Vagina (tissue), 2 donors: ENCODE results near the gene SNUPN. TPM values are rescaled to one million over a fixed set of nuclear protein-coding genes. Genes with fewer than 3 reads are reported as not detected.

Experiments
- DNase-seq, 2 donors: peaks; one replicate each; pipeline ENCODE4 v3.0.0-alpha.2; 2017; ENCODE audit errors: extremely low spot score in 2 of 2
- H3K27ac ChIP-seq: fragments of 200-600 bp; sonication (generic); one replicate; pipeline ENCODE4 v1.5.1; 2019
- H3K27me3 ChIP-seq: fragments of 200-600 bp; sonication (generic); one replicate; pipeline ENCODE4 v1.5.1; 2019
- H3K36me3 ChIP-seq, 2 donors: fragments of 200-600 bp; sonication (generic); one replicate each; pipeline ENCODE4 v1.5.1; 2017 to 2019
- H3K4me1 ChIP-seq: fragments of 200-600 bp; sonication (generic); one replicate; pipeline ENCODE4 v1.5.1; 2019
- H3K4me3 ChIP-seq, 2 donors: fragments of 200-600 bp; sonication (generic); 1 replicate in 1 of 2; 2 replicates in 1 of 2; pipeline ENCODE4 v1.5.1; 2016 to 2019
- H3K9me3 ChIP-seq: fragments of 200-600 bp; sonication (generic); one replicate; pipeline ENCODE4 v1.5.1; 2019
- CTCF ChIP-seq, 3 experiments: fragments of 450-650 bp in 2 of 3; fragments of 200-600 bp in 1 of 3; sonication (generic) in 1 of 3; IDR thresholded peaks; one replicate each; pipeline ENCODE4 v1.5.1; 2017 to 2019; ENCODE audit warnings: antibody characterized with exemption in 3 of 3, mild to moderate bottlenecking in 2 of 3, moderate library complexity in 2 of 3
- POLR2A ChIP-seq, 2 donors: fragments of 450-650 bp; IDR thresholded peaks; one replicate each; pipeline ENCODE4 v1.6.1; 2017; ENCODE audit warnings: antibody characterized with exemption in 2 of 2, mild to moderate bottlenecking in 2 of 2, moderate library complexity in 2 of 2
- POLR2AphosphoS5 ChIP-seq, 2 donors: sonication (generic); formaldehyde crosslinking; IDR thresholded peaks; one replicate each; pipeline ENCODE4 v1.9.0; 2017; ENCODE audit warnings: antibody characterized with exemption in 2 of 2, mild to moderate bottlenecking in 2 of 2, low read depth in 1 of 2; ENCODE audit not compliant: insufficient read depth in 1 of 2
- intact Hi-C: fragments of 100-400 bp; cut with DNase I; formaldehyde crosslinking; loops from one replicate; pipeline ENCODE4 v1.15.1; 2023
- total RNA-seq: library from RNA; depleted of rRNA; stranded (reverse); fragments of >200 nt; gene quantifications from one replicate; pipeline ENCODE4 v1.2.3, GENCODE V29; 2016

Gene SNUPN
- total RNA-seq, 1 donor from 2014 or later: 21.9 TPM

GRCh38 chr15:75553659-75554058 lies 71.9 kb downstream of the SNUPN start:
- H3K27me3 ChIP-seq: no peaks in the 10 kb centered on the region
- DNase-seq: no peak
- no peak overlapping the region for H3K4me3 ChIP-seq
- intact Hi-C loops: no loop called here
- H3K9me3 ChIP-seq: no peaks in the 10 kb centered on the region
- peaks cover 24% of the 10 kb centered on the region for H3K4me1 ChIP-seq
- TF ChIP-seq POLR2A (IDR thresholded peaks at IDR 0.05): no peak
- TF ChIP-seq POLR2AphosphoS5 (IDR thresholded peaks at IDR 0.05; ENCODE audit: insufficient read depth in 1 of 2, low read depth in 1 of 2): no peak
- H3K36me3 ChIP-seq: no peaks in the 10 kb centered on the region
- no peak overlapping the region for H3K27ac ChIP-seq

- Histone ChIP-seq H3K36me3 (no peaks in the 10 kb centered on the region), H3K9me3 (no peaks in the 10 kb centered on the region), H3K4me3 (no peak overlapping the region), H3K27me3 (no peaks in the 10 kb centered on the region), H3K27ac (no peak overlapping the region), H3K4me1 (peaks cover 24% of the 10 kb centered on the region)
- no peak for DNase-seq
- TF ChIP-seq POLR2AphosphoS5 (IDR thresholded peaks at IDR 0.05; ENCODE audit: insufficient read depth in 1 of 2, low read depth in 1 of 2) (no peak), CTCF (IDR thresholded peaks at IDR 0.05) (no peak), POLR2A (IDR thresholded peaks at IDR 0.05) (no peak)
- intact Hi-C loops: no loop called here
Observed at GRCh38 chr15:75551091-75551490, 74.4 kb downstream of the SNUPN start.

Other genes starting within 250 kb of the SNUPN start
- gene SIN3A, start 174.0 kb downstream of the SNUPN start, total RNA-seq: 59.2 TPM
- gene PTPN9, start 46.4 kb downstream of the SNUPN start, total RNA-seq: 18.2 TPM
- 109 TPM for gene IMP3, start 14.5 kb upstream of the SNUPN start, total RNA-seq
- gene SNX33, start 22.2 kb upstream of the SNUPN start, total RNA-seq: 23.6 TPM
- 23.1 TPM for gene CSPG4, start 87.1 kb upstream of the SNUPN start, total RNA-seq
- 21.6 TPM for gene UBE2Q2, start 217.7 kb upstream of the SNUPN start, total RNA-seq